Esophagus muscularis mucosa (tissue), 4 donors: ENCODE results near the gene RAPH1.
"Not testable (repeated sequence)": the region's sequence is repeated elsewhere in the genome, so short reads cannot be mapped to it uniquely, and the experiment has no call there.

Source experiments
- EP300 ChIP-seq: sonication (generic); formaldehyde crosslinking; IDR thresholded peaks from one replicate; pipeline ENCODE4 v1.6.1; 2017; ENCODE audit warnings: antibody characterized with exemption
- POLR2A ChIP-seq: fragments of 450-650 bp; IDR thresholded peaks from one replicate; pipeline ENCODE4 v1.6.1; 2017; ENCODE audit warnings: antibody characterized with exemption, moderate library complexity, mild to moderate bottlenecking, low read depth
- TF ChIP-seq, protein P1 (sequence below), 3 experiments: fragments of 200-600 bp in 2 of 3; fragments of 450-650 bp in 1 of 3; sonication (generic) in 2 of 3; IDR thresholded peaks; one replicate each; pipeline ENCODE4 v1.5.1; 2017 to 2019; ENCODE audit warnings: antibody characterized with exemption in 3 of 3, mild to moderate bottlenecking in 2 of 3, moderate library complexity in 1 of 3

DNA sequence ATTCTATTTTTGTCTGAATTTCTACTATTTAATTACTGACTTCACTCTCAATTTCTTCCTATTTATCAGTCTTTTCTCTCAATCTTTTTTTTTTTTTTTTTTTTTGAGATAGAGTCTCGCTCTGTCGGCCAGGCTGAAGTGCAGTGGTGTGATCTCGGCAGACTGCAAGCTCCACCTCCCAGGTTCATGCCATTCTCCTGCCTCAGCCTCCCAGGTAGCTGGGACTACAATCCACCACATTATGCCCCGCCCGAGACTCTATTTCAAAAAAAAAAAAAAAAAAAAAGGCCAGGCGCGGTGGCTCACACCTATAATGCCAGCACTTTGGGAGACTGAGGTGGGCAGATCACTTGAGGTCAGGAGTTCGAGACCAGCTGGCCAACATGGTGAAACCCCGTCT, 21.8 kb downstream of the RAPH1 start:
- TF ChIP-seq, protein P1, sequence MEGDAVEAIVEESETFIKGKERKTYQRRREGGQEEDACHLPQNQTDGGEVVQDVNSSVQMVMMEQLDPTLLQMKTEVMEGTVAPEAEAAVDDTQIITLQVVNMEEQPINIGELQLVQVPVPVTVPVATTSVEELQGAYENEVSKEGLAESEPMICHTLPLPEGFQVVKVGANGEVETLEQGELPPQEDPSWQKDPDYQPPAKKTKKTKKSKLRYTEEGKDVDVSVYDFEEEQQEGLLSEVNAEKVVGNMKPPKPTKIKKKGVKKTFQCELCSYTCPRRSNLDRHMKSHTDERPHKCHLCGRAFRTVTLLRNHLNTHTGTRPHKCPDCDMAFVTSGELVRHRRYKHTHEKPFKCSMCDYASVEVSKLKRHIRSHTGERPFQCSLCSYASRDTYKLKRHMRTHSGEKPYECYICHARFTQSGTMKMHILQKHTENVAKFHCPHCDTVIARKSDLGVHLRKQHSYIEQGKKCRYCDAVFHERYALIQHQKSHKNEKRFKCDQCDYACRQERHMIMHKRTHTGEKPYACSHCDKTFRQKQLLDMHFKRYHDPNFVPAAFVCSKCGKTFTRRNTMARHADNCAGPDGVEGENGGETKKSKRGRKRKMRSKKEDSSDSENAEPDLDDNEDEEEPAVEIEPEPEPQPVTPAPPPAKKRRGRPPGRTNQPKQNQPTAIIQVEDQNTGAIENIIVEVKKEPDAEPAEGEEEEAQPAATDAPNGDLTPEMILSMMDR (IDR thresholded peaks at IDR 0.05), result not testable (repeated sequence)
- not testable (repeated sequence) for TF ChIP-seq POLR2A, EP300
